ENCODE data around the gene SAP130.

The SAP130 gene

GRCh38 chr2:128027801-128028667 is at the start of gene SAP130:
Gene SAP130, minus strand, starts transcription at chr2:128028059. Its CDS starts 1,767 bp downstream, at chr2:128026292.
- DNase-seq (ENCODE audit: low spot score) = peak; percentile 96

- DNase-seq (ENCODE audit: low spot score) = no peak
Observed at GRCh38 chr2:128076461-128077106, 48.7 kb upstream of the SAP130 start.

GRCh38 chr2:128073278-128073677 is 45.4 kb upstream of the SAP130 start:
- no peak for DNase-seq (ENCODE audit: low spot score)

GRCh38 chr2:128069769-128070168 is 41.9 kb upstream of the SAP130 start:
- no peak for DNase-seq (ENCODE audit: low spot score)

- no peak for DNase-seq (ENCODE audit: low spot score)
Observed at GRCh38 chr2:128064353-128064752, 36.5 kb upstream of the SAP130 start.

- no peak for DNase-seq (ENCODE audit: low spot score)
Observed at GRCh38 chr2:128062571-128062970, 34.7 kb upstream of the SAP130 start.

- no peak for DNase-seq (ENCODE audit: low spot score)
Observed at GRCh38 chr2:128058114-128058513, 30.3 kb upstream of the SAP130 start.

GRCh38 chr2:128057334-128057733 is 29.5 kb upstream of the SAP130 start:
- no peak for DNase-seq (ENCODE audit: low spot score)

- no peak for DNase-seq (ENCODE audit: low spot score)
Observed at GRCh38 chr2:128054104-128054885, 26.4 kb upstream of the SAP130 start.

GRCh38 chr2:128053331-128053730 is 25.5 kb upstream of the SAP130 start:
- no peak for DNase-seq (ENCODE audit: low spot score)

GRCh38 chr2:128043041-128043440 is 15.2 kb upstream of the SAP130 start:
- DNase-seq (ENCODE audit: low spot score) = no peak

- DNase-seq (ENCODE audit: low spot score) = no peak
Observed at GRCh38 chr2:128041561-128041960, 13.7 kb upstream of the SAP130 start.

GRCh38 chr2:128040166-128040771 is 12.4 kb upstream of the SAP130 start:
- no peak for DNase-seq (ENCODE audit: low spot score)

- no peak for DNase-seq (ENCODE audit: low spot score)
Observed at GRCh38 chr2:128039535-128039934, 11.7 kb upstream of the SAP130 start.

- no peak for DNase-seq (ENCODE audit: low spot score)
Observed at GRCh38 chr2:128038411-128038810, 10.6 kb upstream of the SAP130 start.

- DNase-seq (ENCODE audit: low spot score) = no peak
Observed at GRCh38 chr2:128037649-128038048, 9.8 kb upstream of the SAP130 start.

- no peak for DNase-seq (ENCODE audit: low spot score)
Observed at GRCh38 chr2:128036748-128037607, 9.1 kb upstream of the SAP130 start.

- no peak for DNase-seq (ENCODE audit: low spot score)
Observed at GRCh38 chr2:128032092-128032491, 4.2 kb upstream of the SAP130 start.

GRCh38 chr2:128028668-128029054 is 802 bp upstream of the SAP130 start:
- DNase-seq (ENCODE audit: low spot score) = no peak

- DNase-seq (ENCODE audit: low spot score) = peak; percentile 96
Observed at GRCh38 chr2:128027278-128027800, 520 bp downstream of the SAP130 start.
